OCI-LY3 (cell line): ENCODE results near the gene CDC42EP1.

Experiments
- EZH2phosphoT487 ChIP-seq: fragments of 200-600 bp; shearing (Covaris generic); IDR thresholded peaks from 2 replicates; pipeline ENCODE4 v1.6.1; 2018; ENCODE audit warnings: antibody characterized with exemption, mixed run types, low read depth
- TF ChIP-seq, protein P1 (sequence below): fragments of 200-600, 300-600 bp; sonication (generic); IDR thresholded peaks from 2 replicates; pipeline ENCODE4 v1.5.1; 2014; ENCODE audit warnings: antibody characterized with exemption, low read length, low read depth

DNA sequence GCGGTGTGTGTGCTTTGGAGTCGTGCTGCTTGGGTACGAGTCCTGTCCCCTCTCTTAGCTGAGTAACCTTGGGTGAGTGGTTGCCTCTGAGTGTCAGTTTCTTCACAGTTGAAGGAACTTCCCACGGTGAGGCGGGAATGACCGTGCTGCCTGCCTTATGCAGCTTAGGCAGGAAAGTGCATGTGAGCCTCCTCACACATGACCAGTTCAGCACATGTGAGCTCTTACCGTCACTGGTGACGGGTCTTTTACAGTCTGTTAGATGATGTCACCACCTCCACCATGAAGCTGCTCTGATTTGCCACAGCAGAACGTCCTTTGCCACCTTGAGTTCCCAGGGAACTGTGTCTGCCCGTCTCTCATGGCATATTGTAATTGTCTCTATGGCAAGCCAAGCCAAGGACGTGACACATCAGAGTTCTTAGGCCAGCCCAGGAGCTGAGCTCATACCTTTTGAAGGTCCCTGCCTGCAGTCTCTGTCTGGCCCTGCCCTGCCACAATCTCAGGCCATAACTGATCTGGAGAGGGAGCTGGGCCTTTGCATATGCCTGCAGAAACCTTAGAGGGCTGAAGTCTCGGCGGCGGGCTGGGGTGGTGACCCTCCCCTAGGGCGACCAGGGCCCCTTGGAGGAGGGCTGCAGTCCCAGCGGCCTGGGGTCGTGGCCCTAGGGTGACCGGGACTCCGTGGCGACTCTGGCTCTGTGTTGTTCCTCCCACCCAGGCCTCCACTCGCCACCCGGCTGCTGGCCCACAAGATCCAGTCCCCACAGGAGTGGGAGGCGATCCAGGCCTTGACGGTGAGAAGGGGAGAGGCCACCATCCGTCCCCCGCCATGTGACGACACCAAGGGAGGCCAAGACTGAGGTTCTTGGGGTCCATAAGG lies 56.2 kb downstream of the CDC42EP1 start:
- TF ChIP-seq, protein P1, sequence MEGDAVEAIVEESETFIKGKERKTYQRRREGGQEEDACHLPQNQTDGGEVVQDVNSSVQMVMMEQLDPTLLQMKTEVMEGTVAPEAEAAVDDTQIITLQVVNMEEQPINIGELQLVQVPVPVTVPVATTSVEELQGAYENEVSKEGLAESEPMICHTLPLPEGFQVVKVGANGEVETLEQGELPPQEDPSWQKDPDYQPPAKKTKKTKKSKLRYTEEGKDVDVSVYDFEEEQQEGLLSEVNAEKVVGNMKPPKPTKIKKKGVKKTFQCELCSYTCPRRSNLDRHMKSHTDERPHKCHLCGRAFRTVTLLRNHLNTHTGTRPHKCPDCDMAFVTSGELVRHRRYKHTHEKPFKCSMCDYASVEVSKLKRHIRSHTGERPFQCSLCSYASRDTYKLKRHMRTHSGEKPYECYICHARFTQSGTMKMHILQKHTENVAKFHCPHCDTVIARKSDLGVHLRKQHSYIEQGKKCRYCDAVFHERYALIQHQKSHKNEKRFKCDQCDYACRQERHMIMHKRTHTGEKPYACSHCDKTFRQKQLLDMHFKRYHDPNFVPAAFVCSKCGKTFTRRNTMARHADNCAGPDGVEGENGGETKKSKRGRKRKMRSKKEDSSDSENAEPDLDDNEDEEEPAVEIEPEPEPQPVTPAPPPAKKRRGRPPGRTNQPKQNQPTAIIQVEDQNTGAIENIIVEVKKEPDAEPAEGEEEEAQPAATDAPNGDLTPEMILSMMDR, result no peak
- TF ChIP-seq EZH2phosphoT487, result no peak
